ENCODE data around the gene CHCHD3.
A peak's percentile ranks its signal among the peaks of the same experiment; 100 is the strongest.

The CHCHD3 gene

DNA sequence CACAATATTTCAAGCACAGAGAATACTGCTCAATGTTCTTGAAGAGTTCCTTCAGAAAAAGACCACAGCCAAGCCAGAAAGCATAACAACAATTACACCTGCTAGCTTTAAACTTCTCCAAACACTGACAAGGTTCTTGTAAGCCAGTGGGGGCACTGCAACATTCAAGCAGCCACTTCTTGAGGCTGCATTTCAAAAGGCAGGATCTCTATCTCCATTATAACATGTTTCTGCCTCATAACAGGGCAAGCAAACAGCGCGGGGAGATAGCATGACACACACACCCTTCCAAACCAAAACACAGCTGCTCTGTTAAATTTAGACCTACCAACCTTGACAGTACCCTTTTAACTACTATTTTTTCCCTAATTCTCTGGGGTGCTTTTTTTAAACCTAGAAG, 30.8 kb downstream of the CHCHD3 start:
- FAIRE-seq, result peak; percentile 79
- DNase-seq (ENCODE audit: insufficient read length, low spot score), result no peak
- TF ChIP-seq TAF1 (IDR thresholded peaks at IDR 0.05; ENCODE audit: low read depth, low read length) (no peak), POU2F2 (IDR thresholded peaks at IDR 0.05; ENCODE audit: low read depth, low read length) (no peak), POLR2AphosphoS5 (IDR thresholded peaks at IDR 0.05; ENCODE audit: low read depth, low read length) (no peak), SPI1 (IDR thresholded peaks at IDR 0.05; ENCODE audit: low read depth, low read length) (no peak), PAX5 (IDR thresholded peaks at IDR 0.05; ENCODE audit: insufficient read depth, low read length, severe bottlenecking) (no peak), POLR2A (IDR thresholded peaks at IDR 0.05; ENCODE audit: low read depth, low read length) (no peak)

- TF ChIP-seq PAX5 (IDR thresholded peaks at IDR 0.05; ENCODE audit: insufficient read depth, low read length, severe bottlenecking), result no peak
- TF ChIP-seq POU2F2 (IDR thresholded peaks at IDR 0.05; ENCODE audit: low read depth, low read length), result no peak
- TF ChIP-seq TAF1 (IDR thresholded peaks at IDR 0.05; ENCODE audit: low read depth, low read length), result no peak
- TF ChIP-seq POLR2A (IDR thresholded peaks at IDR 0.05; ENCODE audit: low read depth, low read length), result no peak
- no peak for TF ChIP-seq SPI1 (IDR thresholded peaks at IDR 0.05; ENCODE audit: low read depth, low read length)
- no peak for TF ChIP-seq POLR2AphosphoS5 (IDR thresholded peaks at IDR 0.05; ENCODE audit: low read depth, low read length)
- FAIRE-seq, result no peak
- no peak for DNase-seq (ENCODE audit: insufficient read length, low spot score)
Observed at GRCh38 chr7:133050200-133050995, 31.5 kb downstream of the CHCHD3 start.

DNA sequence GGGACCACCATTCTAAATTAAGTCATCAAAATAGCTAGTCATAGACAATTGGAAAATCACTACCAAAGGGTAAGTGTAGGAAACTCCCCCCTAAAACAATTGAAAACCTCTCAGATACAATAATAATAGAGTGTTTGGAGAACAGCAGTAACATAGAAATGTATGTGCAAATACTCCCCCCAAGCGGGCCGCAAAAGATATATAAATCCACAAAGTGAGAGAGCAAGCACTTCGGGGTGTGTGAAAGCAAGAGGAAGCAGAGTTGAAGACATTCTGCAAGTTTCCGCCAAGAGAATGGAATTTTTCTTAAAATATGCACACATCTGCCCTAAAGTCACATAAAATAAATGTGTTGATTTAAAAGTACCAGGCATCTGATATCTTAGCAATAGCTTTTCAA, 33.3 kb downstream of the CHCHD3 start:
- FAIRE-seq (no peak), DNase-seq (ENCODE audit: insufficient read length, low spot score) (no peak)
- no peak for TF ChIP-seq TAF1 (IDR thresholded peaks at IDR 0.05; ENCODE audit: low read depth, low read length)
- no peak for TF ChIP-seq POLR2AphosphoS5 (IDR thresholded peaks at IDR 0.05; ENCODE audit: low read depth, low read length)
- TF ChIP-seq POU2F2 (IDR thresholded peaks at IDR 0.05; ENCODE audit: low read depth, low read length), result no peak
- no peak for TF ChIP-seq PAX5 (IDR thresholded peaks at IDR 0.05; ENCODE audit: insufficient read depth, low read length, severe bottlenecking)
- no peak for TF ChIP-seq SPI1 (IDR thresholded peaks at IDR 0.05; ENCODE audit: low read depth, low read length)
- TF ChIP-seq POLR2A (IDR thresholded peaks at IDR 0.05; ENCODE audit: low read depth, low read length), result no peak

DNA sequence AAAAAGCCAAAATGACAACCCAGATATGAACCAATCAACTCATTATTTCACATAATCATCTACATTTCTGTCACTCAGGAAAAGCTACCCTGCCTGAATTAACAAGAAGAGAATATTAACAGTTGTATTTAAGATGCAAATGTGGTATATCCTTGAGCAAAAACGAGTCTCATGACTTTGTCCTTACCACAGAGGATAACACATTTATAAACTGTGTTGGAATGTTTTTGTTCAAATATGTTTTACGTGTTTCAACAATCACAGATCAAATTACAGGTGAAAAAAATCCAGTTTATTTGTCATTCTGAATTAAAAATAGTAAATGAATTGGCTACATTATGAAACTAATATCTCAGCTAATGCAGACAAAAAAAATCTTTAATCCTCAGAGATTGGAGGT, 34.6 kb downstream of the CHCHD3 start:
- no peak for TF ChIP-seq TAF1 (IDR thresholded peaks at IDR 0.05; ENCODE audit: low read depth, low read length)
- no peak for FAIRE-seq
- DNase-seq (ENCODE audit: insufficient read length, low spot score), result no peak

GRCh38 chr7:133044722-133045473, 37.0 kb downstream of the CHCHD3 start:
- TF ChIP-seq POLR2AphosphoS5 (IDR thresholded peaks at IDR 0.05; ENCODE audit: low read depth, low read length) (no peak), POLR2A (IDR thresholded peaks at IDR 0.05; ENCODE audit: low read depth, low read length) (no peak), PAX5 (IDR thresholded peaks at IDR 0.05; ENCODE audit: insufficient read depth, low read length, severe bottlenecking) (no peak), POU2F2 (IDR thresholded peaks at IDR 0.05; ENCODE audit: low read depth, low read length) (no peak), TAF1 (IDR thresholded peaks at IDR 0.05; ENCODE audit: low read depth, low read length) (no peak), SPI1 (IDR thresholded peaks at IDR 0.05; ENCODE audit: low read depth, low read length) (no peak)
- FAIRE-seq (no peak), DNase-seq (ENCODE audit: insufficient read length, low spot score) (no peak)

GRCh38 chr7:133040674-133041073, 41.2 kb downstream of the CHCHD3 start:
- TF ChIP-seq POLR2A (IDR thresholded peaks at IDR 0.05; ENCODE audit: low read depth, low read length), result no peak
- TF ChIP-seq SPI1 (IDR thresholded peaks at IDR 0.05; ENCODE audit: low read depth, low read length), result no peak
- TF ChIP-seq PAX5 (IDR thresholded peaks at IDR 0.05; ENCODE audit: insufficient read depth, low read length, severe bottlenecking), result no peak
- TF ChIP-seq TAF1 (IDR thresholded peaks at IDR 0.05; ENCODE audit: low read depth, low read length), result no peak
- TF ChIP-seq POU2F2 (IDR thresholded peaks at IDR 0.05; ENCODE audit: low read depth, low read length), result no peak
- TF ChIP-seq POLR2AphosphoS5 (IDR thresholded peaks at IDR 0.05; ENCODE audit: low read depth, low read length), result no peak
- no peak for DNase-seq (ENCODE audit: insufficient read length, low spot score)
- no peak for FAIRE-seq

DNA sequence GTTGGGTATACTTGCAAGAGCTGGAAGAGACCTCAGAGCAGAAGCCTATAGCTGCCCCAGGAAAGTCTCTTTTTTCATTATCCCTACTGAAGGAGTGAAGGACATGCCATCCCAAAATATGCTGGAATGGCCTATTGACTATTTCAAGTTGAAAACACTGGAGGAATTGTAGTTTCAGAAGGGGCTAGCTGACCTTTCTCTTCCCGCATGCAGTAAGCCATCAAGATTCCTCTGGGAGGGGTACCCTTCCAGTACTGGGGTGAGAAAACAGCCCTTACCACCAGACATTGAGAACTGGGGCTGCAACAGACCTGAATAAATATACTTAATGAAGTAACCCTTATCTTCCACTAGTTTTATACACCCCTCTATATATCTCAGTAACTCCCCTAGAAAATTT, 41.7 kb downstream of the CHCHD3 start:
- no peak for TF ChIP-seq TAF1 (IDR thresholded peaks at IDR 0.05; ENCODE audit: low read depth, low read length)
- TF ChIP-seq POU2F2 (IDR thresholded peaks at IDR 0.05; ENCODE audit: low read depth, low read length), result no peak
- no peak for TF ChIP-seq POLR2A (IDR thresholded peaks at IDR 0.05; ENCODE audit: low read depth, low read length)
- no peak for TF ChIP-seq POLR2AphosphoS5 (IDR thresholded peaks at IDR 0.05; ENCODE audit: low read depth, low read length)
- TF ChIP-seq PAX5 (IDR thresholded peaks at IDR 0.05; ENCODE audit: insufficient read depth, low read length, severe bottlenecking), result no peak
- no peak for TF ChIP-seq SPI1 (IDR thresholded peaks at IDR 0.05; ENCODE audit: low read depth, low read length)
- FAIRE-seq, result no peak
- DNase-seq (ENCODE audit: insufficient read length, low spot score), result no peak

GRCh38 chr7:133039614-133040013, 42.3 kb downstream of the CHCHD3 start:
- DNase-seq (ENCODE audit: insufficient read length, low spot score), result no peak
- no peak for FAIRE-seq
- TF ChIP-seq PAX5 (IDR thresholded peaks at IDR 0.05; ENCODE audit: insufficient read depth, low read length, severe bottlenecking) (no peak), POLR2A (IDR thresholded peaks at IDR 0.05; ENCODE audit: low read depth, low read length) (no peak), SPI1 (IDR thresholded peaks at IDR 0.05; ENCODE audit: low read depth, low read length) (no peak), POU2F2 (IDR thresholded peaks at IDR 0.05; ENCODE audit: low read depth, low read length) (no peak), TAF1 (IDR thresholded peaks at IDR 0.05; ENCODE audit: low read depth, low read length) (no peak), POLR2AphosphoS5 (IDR thresholded peaks at IDR 0.05; ENCODE audit: low read depth, low read length) (no peak)

GRCh38 chr7:133036289-133036688, 45.6 kb downstream of the CHCHD3 start:
- no peak for FAIRE-seq
- TF ChIP-seq POLR2A (IDR thresholded peaks at IDR 0.05; ENCODE audit: low read depth, low read length) (no peak), POU2F2 (IDR thresholded peaks at IDR 0.05; ENCODE audit: low read depth, low read length) (no peak), TAF1 (IDR thresholded peaks at IDR 0.05; ENCODE audit: low read depth, low read length) (no peak), POLR2AphosphoS5 (IDR thresholded peaks at IDR 0.05; ENCODE audit: low read depth, low read length) (no peak), SPI1 (IDR thresholded peaks at IDR 0.05; ENCODE audit: low read depth, low read length) (no peak), PAX5 (IDR thresholded peaks at IDR 0.05; ENCODE audit: insufficient read depth, low read length, severe bottlenecking) (no peak)

More at GRCh38 chr7:133036289-133036688, 45.6 kb downstream of the CHCHD3 start:
- no peak for DNase-seq (ENCODE audit: insufficient read length, low spot score)
